Stimulated activated CD8-positive, alpha-beta memory T cell treated with anti-CD3 and anti-CD28 coated beads, Interleukin-2, amount 100 ng/mL, for 48 hours (primary cell): ENCODE measurements around the gene VEGFC.

Experiments
- DNase-seq, 2 donors: peaks; one replicate each; pipeline ENCODE4 v3.0.0-alpha.2; 2020; ENCODE audit warnings: low read depth in 2 of 2

VEGFC gene

DNA sequence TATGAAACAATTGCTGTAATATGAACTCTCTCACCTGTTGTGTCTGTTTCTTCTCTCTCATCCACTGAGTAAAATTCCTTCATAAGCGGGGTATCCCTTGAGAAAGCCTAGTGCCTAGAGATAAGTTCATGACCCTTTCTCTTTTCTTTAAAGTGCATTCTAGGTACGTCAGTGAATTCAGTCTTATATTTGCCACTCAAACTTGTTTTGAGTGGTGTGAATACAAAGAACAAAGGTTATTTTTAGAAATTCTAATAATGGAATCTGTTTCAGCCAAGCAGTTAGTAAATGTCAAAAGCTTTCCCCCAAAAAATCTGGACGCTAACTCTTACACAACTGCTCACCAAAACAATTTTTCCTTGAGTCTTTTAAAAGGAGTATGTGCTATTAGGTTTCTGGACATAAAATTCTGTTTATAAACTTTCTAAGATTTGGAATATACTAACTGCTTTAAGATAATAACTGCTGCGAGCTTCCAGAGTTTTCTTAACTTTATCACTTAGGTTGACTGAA, 112.0 kb downstream of the VEGFC start:
- DNase-seq = no peak

GRCh38 chr4:176676901-176677300, 115.8 kb downstream of the VEGFC start:
- DNase-seq = no peak

GRCh38 chr4:176675810-176676209, 116.9 kb downstream of the VEGFC start:
- no peak for DNase-seq

DNA sequence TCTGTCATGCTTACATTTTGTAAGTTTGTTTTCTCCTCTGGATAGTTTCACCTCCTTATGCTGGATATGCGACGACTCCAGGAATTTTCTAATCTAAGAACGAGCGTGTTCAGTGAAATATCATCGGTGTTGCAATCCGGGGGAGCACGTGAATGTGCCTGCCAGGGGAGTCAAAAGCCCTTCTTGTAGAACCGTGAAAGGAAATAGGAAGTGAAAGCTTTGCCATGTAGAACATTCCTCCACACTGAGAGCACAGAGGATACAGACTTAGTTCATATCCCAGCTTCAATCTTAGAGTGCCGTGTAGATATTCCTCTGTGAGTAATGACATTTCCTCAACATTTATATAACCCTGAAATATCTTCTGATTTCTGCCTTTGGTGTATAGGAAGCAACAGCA, 121.2 kb downstream of the VEGFC start:
- no peak for DNase-seq

DNA sequence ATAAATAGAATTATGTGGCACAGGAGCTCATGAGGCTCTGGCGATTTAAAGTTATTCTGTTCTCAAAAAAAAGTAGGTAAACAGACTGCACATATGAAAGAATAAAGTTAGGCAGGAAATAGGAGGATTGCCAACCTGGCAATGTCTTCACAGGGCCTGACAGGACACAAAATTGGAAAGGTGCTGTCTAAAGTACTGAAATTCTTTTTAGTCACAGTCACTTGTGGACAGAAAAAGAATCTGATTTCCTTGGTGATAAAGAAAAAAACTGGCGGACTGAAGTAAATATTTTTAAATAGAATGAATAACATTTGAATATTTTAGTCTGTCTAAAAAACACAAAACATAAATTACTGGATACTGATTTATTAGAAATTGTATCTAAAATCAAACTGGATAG, 124.4 kb downstream of the VEGFC start:
- no peak for DNase-seq

DNA sequence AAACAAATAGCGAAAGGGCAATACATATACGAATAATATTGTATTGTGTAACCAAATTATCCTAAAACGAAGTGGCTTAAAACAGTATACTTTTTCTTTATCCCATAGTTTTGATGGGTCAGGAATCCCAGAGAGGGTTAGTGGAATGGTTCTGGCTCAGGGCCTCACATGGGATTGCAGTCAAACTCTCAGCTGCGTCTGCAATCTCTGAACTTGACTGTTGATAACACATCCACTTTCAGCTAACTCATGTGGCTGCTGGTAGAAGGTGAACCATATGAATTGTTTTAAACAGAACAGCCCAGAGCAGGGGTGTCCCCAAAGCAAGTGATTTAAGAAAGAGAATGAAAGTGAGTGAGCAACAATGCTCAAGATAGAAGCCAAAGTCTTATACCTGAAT, 127.8 kb downstream of the VEGFC start:
- DNase-seq = no peak

GRCh38 chr4:176660561-176660960, 132.2 kb downstream of the VEGFC start:
- DNase-seq = no peak

- no peak for DNase-seq
These were observed 136.6 kb downstream of the VEGFC start for GRCh38 chr4:176656108-176656507.

DNA sequence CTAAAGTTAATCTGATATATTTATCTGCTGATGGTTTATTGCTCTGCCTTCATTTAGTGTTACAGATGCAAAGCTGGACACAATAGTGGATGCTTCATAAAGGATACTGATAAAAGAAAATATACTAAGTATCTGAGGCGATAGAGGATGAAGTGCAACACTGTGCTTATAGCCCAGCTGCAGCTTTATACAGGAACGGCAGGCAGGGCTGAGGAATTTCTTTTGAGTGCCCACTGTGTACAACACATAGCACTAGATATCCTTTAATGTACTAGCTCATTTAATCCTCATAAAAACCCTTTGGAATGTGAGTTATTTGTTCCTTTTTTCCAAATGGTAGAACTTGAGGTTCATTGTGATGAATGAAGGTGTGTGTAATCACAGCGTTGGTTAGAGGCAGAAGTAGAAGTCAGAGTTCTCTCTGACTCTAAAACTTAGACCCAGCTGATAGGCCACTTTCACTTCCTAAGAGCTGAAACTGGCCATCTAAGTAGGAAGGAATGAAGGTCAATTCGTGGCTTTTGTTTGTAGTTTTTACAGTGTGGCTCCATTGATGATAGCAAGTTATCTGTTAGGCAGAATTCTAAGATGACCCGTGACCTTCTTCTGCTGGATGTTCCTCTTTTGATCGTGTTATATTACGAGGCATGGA, 138.0 kb downstream of the VEGFC start:
- DNase-seq = no peak

DNA sequence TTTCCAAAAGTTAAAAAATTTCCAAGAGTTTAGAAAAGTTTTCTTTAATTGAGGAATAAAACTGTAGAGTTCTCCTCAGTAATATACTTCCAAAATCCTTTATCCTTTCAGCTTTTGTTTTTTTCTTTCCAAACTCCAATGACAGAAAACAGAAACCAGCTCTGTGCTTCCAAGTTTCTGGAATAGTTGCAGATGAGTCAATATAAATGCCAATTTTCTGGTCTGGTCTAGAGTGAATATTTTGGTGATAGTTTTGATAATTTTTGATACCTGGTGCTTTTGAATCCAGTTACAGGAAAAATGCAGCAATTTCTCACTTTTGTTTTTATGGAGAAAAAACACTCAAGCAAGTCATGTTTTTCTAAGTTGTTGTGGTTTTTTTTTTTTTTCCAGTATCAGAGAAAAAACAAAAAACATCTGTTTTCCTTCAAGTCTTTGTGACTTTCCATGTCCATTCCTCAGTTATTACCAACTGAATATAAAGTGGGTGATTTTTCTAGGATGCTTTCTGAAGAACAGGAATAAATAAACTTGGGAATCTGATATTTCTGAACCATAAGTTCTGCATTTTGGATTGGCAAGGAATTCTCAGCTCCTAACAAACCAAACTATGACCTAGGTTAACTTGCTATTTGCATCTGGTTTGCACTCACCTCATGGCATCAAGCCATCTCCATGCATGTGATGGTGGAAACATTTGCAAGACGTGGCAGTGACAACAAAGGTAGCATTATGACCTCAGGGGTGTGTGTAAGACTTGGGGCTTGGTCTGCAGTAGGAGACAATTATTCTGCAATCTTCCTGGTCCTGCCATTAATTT, 139.1 kb downstream of the VEGFC start:
- no peak for DNase-seq

DNA sequence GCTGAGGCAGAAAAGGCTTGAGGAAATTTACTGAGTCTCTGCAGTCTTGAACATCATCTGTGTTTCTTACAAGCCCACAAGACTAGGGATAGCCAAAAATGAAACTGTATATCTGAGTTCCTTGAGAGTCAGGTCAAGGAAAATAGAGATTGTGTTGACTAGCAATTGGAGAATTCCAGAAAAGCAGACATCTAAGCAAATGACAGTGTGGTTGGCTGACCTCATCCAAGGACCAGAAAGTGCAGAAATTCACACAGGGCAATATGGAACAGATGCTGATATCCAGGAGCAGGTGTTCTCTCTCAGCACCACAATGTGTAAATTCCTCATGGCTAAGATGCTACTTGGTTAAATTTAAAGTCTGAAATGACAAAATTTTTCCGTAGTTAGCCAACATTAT, 146.4 kb downstream of the VEGFC start:
- DNase-seq = no peak

DNA sequence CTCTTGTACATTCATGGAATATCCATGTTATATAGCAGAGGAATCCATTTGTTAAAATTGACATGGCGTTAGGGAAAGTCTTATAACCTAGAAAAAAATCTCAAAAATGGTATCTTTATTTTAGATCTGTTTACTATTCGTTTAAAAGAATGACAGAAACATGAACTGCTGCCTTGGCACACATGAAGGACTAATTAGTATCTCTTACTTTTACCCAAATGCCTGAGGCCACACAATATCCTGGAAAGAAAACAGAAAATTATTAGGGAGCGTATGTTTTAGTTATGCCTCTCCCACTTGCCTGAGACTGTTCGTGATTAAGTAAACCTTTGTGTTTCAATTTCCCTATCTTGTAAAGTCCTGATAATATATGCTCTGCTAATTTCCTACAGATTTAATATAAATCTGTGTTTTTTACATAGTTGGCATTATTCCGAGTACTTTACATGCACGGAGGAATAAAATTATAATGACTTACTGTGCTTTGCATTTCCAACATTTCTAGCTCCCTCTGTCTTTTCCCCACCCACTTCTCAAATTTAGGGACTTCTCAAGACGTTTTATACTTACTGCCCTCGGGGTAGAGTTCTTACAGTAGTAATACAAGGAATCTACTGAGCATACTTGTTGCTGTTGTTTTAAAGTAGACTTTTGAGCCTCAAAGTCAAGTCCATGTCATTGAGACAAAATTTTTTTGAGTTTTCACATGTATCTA, 147.3 kb downstream of the VEGFC start:
- no peak for DNase-seq

DNA sequence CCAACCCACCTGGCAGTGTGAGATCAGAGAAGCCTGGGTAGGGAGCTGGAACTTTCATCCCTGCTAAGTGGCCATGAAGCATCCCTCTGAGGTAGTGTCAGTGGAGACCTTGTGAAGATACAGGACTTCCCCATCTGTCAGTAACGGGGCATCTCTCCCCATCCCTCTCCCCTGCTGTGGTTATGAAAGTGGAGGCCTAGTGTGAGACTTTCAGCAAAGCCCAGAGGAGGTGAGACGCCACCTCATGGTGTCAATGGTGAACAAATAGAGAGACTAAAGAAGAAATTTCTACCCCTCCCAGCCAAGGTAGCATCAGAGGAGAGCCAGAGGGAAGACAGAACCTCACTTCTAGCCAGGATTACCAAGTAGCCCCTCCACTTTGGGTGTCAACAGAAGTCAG, 150.2 kb downstream of the VEGFC start:
- DNase-seq = no peak

- no peak for DNase-seq
These were observed 151.5 kb downstream of the VEGFC start for GRCh38 chr4:176641237-176641636.

GRCh38 chr4:176638992-176639391, 153.7 kb downstream of the VEGFC start:
- no peak for DNase-seq

- no peak for DNase-seq
These were observed 156.4 kb downstream of the VEGFC start for GRCh38 chr4:176636292-176636691.

GRCh38 chr4:176635372-176636261, 157.1 kb downstream of the VEGFC start:
- no peak for DNase-seq
